ENCODE data around the gene NMT1.

DNA sequence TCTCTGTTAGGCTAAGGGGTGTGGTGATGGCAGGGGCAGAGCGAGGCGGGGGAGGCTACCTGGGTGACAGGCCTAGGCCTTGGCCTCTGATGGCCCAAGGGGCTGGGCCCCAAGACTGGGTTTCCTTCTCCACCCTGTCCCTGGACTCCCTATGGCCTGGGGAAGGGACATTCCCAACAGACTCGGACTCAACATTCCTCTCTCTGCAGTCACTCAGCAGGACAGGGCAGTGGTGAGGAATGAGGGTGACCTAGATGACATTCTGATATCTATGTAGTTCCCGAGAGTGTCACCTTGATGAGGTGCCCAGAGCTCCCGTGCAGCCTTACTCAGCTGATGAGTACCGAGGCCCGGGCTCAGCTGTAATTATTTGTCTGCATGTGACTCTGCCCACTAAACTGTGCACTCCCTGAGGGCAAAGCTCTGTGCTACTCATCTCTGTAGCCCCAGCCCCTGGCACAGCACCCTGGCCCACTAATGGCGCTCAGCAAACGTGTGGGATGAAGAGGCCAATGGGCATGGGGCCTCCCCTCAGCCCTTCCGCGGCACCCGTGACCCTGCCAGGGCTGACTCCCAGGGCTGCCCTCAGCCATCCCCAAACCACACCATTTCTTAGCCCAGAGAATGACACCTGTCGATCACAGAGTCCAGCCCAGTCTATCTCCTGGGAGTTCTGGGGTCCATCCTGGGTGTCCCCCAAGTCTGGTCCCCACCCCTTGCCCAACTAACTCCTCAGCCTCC is 69.0 kb downstream of the NMT1 start:
- TF ChIP-seq, protein P1, sequence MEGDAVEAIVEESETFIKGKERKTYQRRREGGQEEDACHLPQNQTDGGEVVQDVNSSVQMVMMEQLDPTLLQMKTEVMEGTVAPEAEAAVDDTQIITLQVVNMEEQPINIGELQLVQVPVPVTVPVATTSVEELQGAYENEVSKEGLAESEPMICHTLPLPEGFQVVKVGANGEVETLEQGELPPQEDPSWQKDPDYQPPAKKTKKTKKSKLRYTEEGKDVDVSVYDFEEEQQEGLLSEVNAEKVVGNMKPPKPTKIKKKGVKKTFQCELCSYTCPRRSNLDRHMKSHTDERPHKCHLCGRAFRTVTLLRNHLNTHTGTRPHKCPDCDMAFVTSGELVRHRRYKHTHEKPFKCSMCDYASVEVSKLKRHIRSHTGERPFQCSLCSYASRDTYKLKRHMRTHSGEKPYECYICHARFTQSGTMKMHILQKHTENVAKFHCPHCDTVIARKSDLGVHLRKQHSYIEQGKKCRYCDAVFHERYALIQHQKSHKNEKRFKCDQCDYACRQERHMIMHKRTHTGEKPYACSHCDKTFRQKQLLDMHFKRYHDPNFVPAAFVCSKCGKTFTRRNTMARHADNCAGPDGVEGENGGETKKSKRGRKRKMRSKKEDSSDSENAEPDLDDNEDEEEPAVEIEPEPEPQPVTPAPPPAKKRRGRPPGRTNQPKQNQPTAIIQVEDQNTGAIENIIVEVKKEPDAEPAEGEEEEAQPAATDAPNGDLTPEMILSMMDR (IDR thresholded peaks at IDR 0.05) = no peak
- TF ChIP-seq POLR2AphosphoS5 (IDR thresholded peaks at IDR 0.05) (no peak), POLR2A (IDR thresholded peaks at IDR 0.05) (no peak)

Data from prostate gland (tissue), 2 donors.